Mesothelial cell of epicardium (in vitro differentiated cells): Measurements from ENCODE around the gene CRTC1. TPM values are rescaled to one million over a fixed set of nuclear protein-coding genes. Genes with fewer than 3 reads are reported as not detected.

ENCODE experiments used
- DNase-seq, 2 experiments: peaks; one replicate each; pipeline ENCODE4 v3.0.0; 2021; ENCODE audit warnings: low spot score in 2 of 2; ENCODE audit not compliant: unreplicated experiment in 2 of 2
- H3K27ac Mint-ChIP-seq: 2 replicates; pipeline ENCODE4 v1.8.0; 2021; ENCODE audit warnings: mixed read lengths
- H3K27me3 Mint-ChIP-seq: 2 replicates; pipeline ENCODE4 v1.8.0; 2021; ENCODE audit warnings: low read depth, mixed read lengths
- H3K36me3 Mint-ChIP-seq: 2 replicates; pipeline ENCODE4 v1.8.0; 2021; ENCODE audit warnings: mixed read lengths
- H3K4me1 Mint-ChIP-seq: 2 replicates; pipeline ENCODE4 v1.8.0; 2021; ENCODE audit warnings: mixed read lengths
- H3K4me3 Mint-ChIP-seq: 2 replicates; pipeline ENCODE4 v1.8.0; 2021; ENCODE audit warnings: mild to moderate bottlenecking, moderate library complexity, mixed read lengths
- H3K9me3 Mint-ChIP-seq: 2 replicates; pipeline ENCODE4 v1.8.0; 2021; ENCODE audit warnings: mixed read lengths
- CTCF ChIP-seq: fragments of 200-600 bp; sonication (generic); IDR thresholded peaks from one replicate; pipeline ENCODE4 v1.5.0; 2021; ENCODE audit warnings: antibody characterized with exemption; ENCODE audit not compliant: unreplicated experiment
- total RNA-seq: library from RNA; stranded (reverse); gene quantifications from 3 replicates; pipeline ENCODE4 v1.2.1, GENCODE V29; 2021

The CRTC1 gene
- total RNA-seq, 1 donor from 2014 or later, result 31.9 TPM

GRCh38 chr19:18701250-18701608 is 17.7 kb downstream of the CRTC1 start:
- no peak for TF ChIP-seq CTCF
- Mint-ChIP-seq H3K4me1 (peaks cover 8% of the 10 kb centered on the region), H3K36me3 (no peaks in the 10 kb centered on the region), H3K4me3 (peak overlapping the region; percentile 48), H3K27me3 (no peaks in the 10 kb centered on the region), H3K9me3 (no peaks in the 10 kb centered on the region), H3K27ac (no peak overlapping the region)
- DNase-seq, result no peak

- Mint-ChIP-seq H3K36me3 (no peaks in the 10 kb centered on the region), H3K4me3 (no peak overlapping the region), H3K27me3 (no peaks in the 10 kb centered on the region), H3K9me3 (peaks cover 7% of the 10 kb centered on the region), H3K4me1 (peaks cover 8% of the 10 kb centered on the region), H3K27ac (no peak overlapping the region)
- TF ChIP-seq CTCF, result no peak
- DNase-seq, result no peak
Observed at GRCh38 chr19:18704054-18704453, 20.6 kb downstream of the CRTC1 start.

GRCh38 chr19:18704971-18705370 is 21.5 kb downstream of the CRTC1 start:
- Mint-ChIP-seq H3K27ac (no peak overlapping the region), H3K9me3 (peaks cover 7% of the 10 kb centered on the region), H3K27me3 (no peaks in the 10 kb centered on the region), H3K36me3 (no peaks in the 10 kb centered on the region), H3K4me3 (no peak overlapping the region), H3K4me1 (peaks cover 8% of the 10 kb centered on the region)
- DNase-seq, result no peak
- TF ChIP-seq CTCF, result no peak

- Mint-ChIP-seq H3K9me3 (peaks cover 7% of the 10 kb centered on the region), H3K27me3 (no peaks in the 10 kb centered on the region), H3K36me3 (no peaks in the 10 kb centered on the region), H3K4me3 (no peak overlapping the region), H3K27ac (no peak overlapping the region), H3K4me1 (peaks cover 7% of the 10 kb centered on the region)
- TF ChIP-seq CTCF, result no peak
- DNase-seq, result no peak
Observed at GRCh38 chr19:18708452-18709231, 25.2 kb downstream of the CRTC1 start.

GRCh38 chr19:18709546-18709945 is 26.1 kb downstream of the CRTC1 start:
- Mint-ChIP-seq H3K27me3 (no peaks in the 10 kb centered on the region), H3K36me3 (no peaks in the 10 kb centered on the region), H3K4me3 (no peak overlapping the region), H3K4me1 (peaks cover 7% of the 10 kb centered on the region), H3K27ac (no peak overlapping the region), H3K9me3 (peaks cover 7% of the 10 kb centered on the region)
- no peak for DNase-seq
- TF ChIP-seq CTCF, result no peak
